H7 (cell line): ENCODE results near the gene NKD1. TPM values are rescaled to one million over a fixed set of nuclear protein-coding genes. Genes with fewer than 3 reads are reported as not detected.
"Not testable (repeated sequence)": the region's sequence is repeated elsewhere in the genome, so short reads cannot be mapped to it uniquely, and the experiment has no call there.

Source experiments
- DNase-seq: peaks from one replicate; pipeline ENCODE4 v3.0.0; 2012
- H3K27me3 ChIP-seq: 2 replicates; pipeline ENCODE4 v1.6.0; 2011; ENCODE audit warnings: mild to moderate bottlenecking, low read length; ENCODE audit not compliant: control insufficient read depth, insufficient read depth
- H3K36me3 ChIP-seq: replicated peaks from 2 replicates; pipeline ENCODE4 v1.5.1; 2011; ENCODE audit warnings: low read length; ENCODE audit not compliant: control insufficient read depth, insufficient read depth
- H3K4me3 ChIP-seq: 2 replicates; pipeline ENCODE4 v1.5.1; 2011; ENCODE audit warnings: low read depth, mild to moderate bottlenecking, control low read depth, low read length, moderate library complexity; ENCODE audit not compliant: insufficient read depth
- total RNA-seq: library from RNA; depleted of rRNA; stranded (reverse); fragments of >200 nt; shearing (Covaris generic); gene quantifications from 2 replicates; pipeline ENCODE4 v1.2.3, GENCODE V29; 2014; rRNA removed

Gene NKD1
- 1.1 and 1.2 TPM in 2 replicates for total RNA-seq

GRCh38 chr16:50548125-50548908, at the start of gene NKD1:
Gene NKD1, plus strand, starts transcription at chr16:50548396. Its CDS starts 158 bp downstream, at chr16:50548554.
- DNase-seq, result peak; percentile 98
- H3K36me3 ChIP-seq, result no peaks in the 10 kb centered on the region
- peaks cover 28% of the 10 kb centered on the region for H3K27me3 ChIP-seq
- H3K4me3 ChIP-seq, result peak within 1 kb of the TSS; percentile 71

GRCh38 chr16:50498431-50499155, 49.6 kb upstream of the NKD1 start:
- H3K4me3 ChIP-seq, result no peak overlapping the region
- H3K36me3 ChIP-seq, result no peaks in the 10 kb centered on the region
- DNase-seq, result no peak
- no peaks in the 10 kb centered on the region for H3K27me3 ChIP-seq

- no peak overlapping the region for H3K4me3 ChIP-seq
- DNase-seq, result no peak
- no peaks in the 10 kb centered on the region for H3K27me3 ChIP-seq
- no peaks in the 10 kb centered on the region for H3K36me3 ChIP-seq
Measured at GRCh38 chr16:50499254-50499653, 48.9 kb upstream of the NKD1 start.

GRCh38 chr16:50500171-50500874, 47.9 kb upstream of the NKD1 start:
- H3K27me3 ChIP-seq, result no peaks in the 10 kb centered on the region

GRCh38 chr16:50501251-50501650, 46.9 kb upstream of the NKD1 start:
- Histone ChIP-seq H3K27me3 (no peaks in the 10 kb centered on the region), H3K4me3 (no peak overlapping the region), H3K36me3 (no peaks in the 10 kb centered on the region)
- DNase-seq, result no peak

More at GRCh38 chr16:50500171-50500874, 47.9 kb upstream of the NKD1 start:
- Histone ChIP-seq H3K4me3 (no peak overlapping the region), H3K36me3 (no peaks in the 10 kb centered on the region)
- no peak for DNase-seq

GRCh38 chr16:50501986-50502615, 46.1 kb upstream of the NKD1 start:
- DNase-seq, result no peak
- H3K36me3 ChIP-seq, result no peaks in the 10 kb centered on the region
- no peaks in the 10 kb centered on the region for H3K27me3 ChIP-seq
- no peak overlapping the region for H3K4me3 ChIP-seq

GRCh38 chr16:50502616-50503011, 45.6 kb upstream of the NKD1 start:
- no peak for DNase-seq
- H3K36me3 ChIP-seq, result no peaks in the 10 kb centered on the region
- no peaks in the 10 kb centered on the region for H3K27me3 ChIP-seq
- H3K4me3 ChIP-seq, result no peak overlapping the region

GRCh38 chr16:50503868-50504531, 44.2 kb upstream of the NKD1 start:
- DNase-seq, H3K27me3 ChIP-seq, H3K4me3 ChIP-seq, H3K36me3 ChIP-seq: not testable (repeated sequence)

GRCh38 chr16:50505115-50505514, 43.1 kb upstream of the NKD1 start:
- no peaks in the 10 kb centered on the region for H3K36me3 ChIP-seq
- no peak for DNase-seq
- H3K4me3 ChIP-seq, result no peak overlapping the region
- no peaks in the 10 kb centered on the region for H3K27me3 ChIP-seq

- Histone ChIP-seq H3K4me3 (no peak overlapping the region), H3K36me3 (no peaks in the 10 kb centered on the region), H3K27me3 (no peaks in the 10 kb centered on the region)
- peak; percentile 62 for DNase-seq
Measured at GRCh38 chr16:50505714-50506542, 42.3 kb upstream of the NKD1 start.

GRCh38 chr16:50506543-50506937, 41.7 kb upstream of the NKD1 start:
- DNase-seq, result no peak
- Histone ChIP-seq H3K36me3 (no peaks in the 10 kb centered on the region), H3K4me3 (no peak overlapping the region), H3K27me3 (no peaks in the 10 kb centered on the region)

GRCh38 chr16:50507397-50507796, 40.8 kb upstream of the NKD1 start:
- DNase-seq, result no peak
- Histone ChIP-seq H3K4me3 (no peak overlapping the region), H3K36me3 (no peaks in the 10 kb centered on the region), H3K27me3 (no peaks in the 10 kb centered on the region)

GRCh38 chr16:50509521-50510341, 38.5 kb upstream of the NKD1 start:
- DNase-seq, result peak; percentile 80
- H3K36me3 ChIP-seq, result no peaks in the 10 kb centered on the region
- no peak overlapping the region for H3K4me3 ChIP-seq
- no peaks in the 10 kb centered on the region for H3K27me3 ChIP-seq
